Psoas muscle (tissue), 8 donors: ENCODE measurements around the gene NEK9. TPM values are rescaled to one million over a fixed set of nuclear protein-coding genes. Genes with fewer than 3 reads are reported as not detected.

Experiments
- ATAC-seq, 4 donors: fragments of 200-7000 bp; cut with Tn5 transposase; one replicate each; pipeline ENCODE4 v1.9.1; 2020; ENCODE audit warnings: moderate library complexity in 3 of 4, mild to moderate bottlenecking in 2 of 4
- DNase-seq, 2 donors: peaks; one replicate each; pipeline ENCODE4 v3.0.0-alpha.2; 2020
- H3K27ac ChIP-seq: fragments of 200-600 bp; one replicate; pipeline ENCODE4 v1.8.0; 2022
- H3K27me3 ChIP-seq, 3 donors: fragments of 200-600 bp in 1 of 3; one replicate each; pipeline versions ENCODE4 v1.6.1 to v1.8.0; 2013 to 2022; ENCODE audit warnings: low read length in 2 of 3, mild to moderate bottlenecking in 2 of 3, moderate library complexity in 1 of 3; ENCODE audit not compliant: insufficient read depth in 3 of 3
- H3K36me3 ChIP-seq, 2 donors: fragments of 200-600 bp in 1 of 2; one replicate each; pipeline versions ENCODE4 v1.6.1 to v1.8.0; 2013 to 2022; ENCODE audit warnings: low read depth in 1 of 2, mild to moderate bottlenecking in 1 of 2, moderate library complexity in 1 of 2; ENCODE audit not compliant: insufficient read depth in 1 of 2
- H3K4me1 ChIP-seq: fragments of 200-600 bp; one replicate; pipeline ENCODE4 v1.8.0; 2022
- H3K4me3 ChIP-seq: fragments of 200-600 bp; one replicate; pipeline ENCODE4 v1.8.0; 2022; ENCODE audit warnings: mild to moderate bottlenecking
- H3K9me3 ChIP-seq: fragments of 200-600 bp; one replicate; pipeline ENCODE4 v1.8.0; 2022
- CTCF ChIP-seq: fragments of 200-600 bp; IDR thresholded peaks from one replicate; pipeline ENCODE4 v1.8.0; 2022; ENCODE audit warnings: antibody characterized with exemption
- WGBS, 3 donors: extraction: QIAGEN DNeasy Blood & Tissue Kit; methylation state at CpG; one replicate each; pipeline versions ENCODE4 v1.1.6 to v1.1.7; 2013; 5-methylcytosine and 5-hydroxymethylcytosine counted together
- intact Hi-C, 2 donors: fragments of 100-400 bp; cut with DNase I; formaldehyde crosslinking; loops; one replicate each; pipeline versions ENCODE4 v1.11.0 to v1.14.2; 2022
- polyA plus RNA-seq, 3 donors: library from polyadenylated mRNA; stranded (reverse); fragments of 200-250 nt; gene quantifications; one replicate each; pipeline ENCODE4 v1.2.3, GENCODE V29; 2013
- total RNA-seq, 4 donors: library from RNA; stranded (reverse); fragmentation: NEBNext Ultra II Directional in 2 of 4; extraction: Animal tissue kit (Norgen Biotek cat#: 25700) in 2 of 4; gene quantifications; one replicate each; pipeline versions ENCODE4 v1.2.1 to v1.2.4, GENCODE V29; 2021 to 2023
- donor health status: healthy with polysubstance abuse.
- donor health status: DM: no; HTN: no; CAD: no; lungs with moderate emphysema.
- donor health status: Bipolar disorder and iron deficiency.
- donor health status: healthy.
- donor health status: DM: yes; HTN: yes; CAD: no.
- donor health status: DM: no; HTN: no; CAD: no.
- donor health status: DM: no; HTN: no; CAD: no.
- donor health status: DM: yes; HTN: yes; CAD: no.

Gene NEK9
- total and polyA plus RNA-seq, 7 donors: 17.9 to 116 (median 69.1) TPM

DNA sequence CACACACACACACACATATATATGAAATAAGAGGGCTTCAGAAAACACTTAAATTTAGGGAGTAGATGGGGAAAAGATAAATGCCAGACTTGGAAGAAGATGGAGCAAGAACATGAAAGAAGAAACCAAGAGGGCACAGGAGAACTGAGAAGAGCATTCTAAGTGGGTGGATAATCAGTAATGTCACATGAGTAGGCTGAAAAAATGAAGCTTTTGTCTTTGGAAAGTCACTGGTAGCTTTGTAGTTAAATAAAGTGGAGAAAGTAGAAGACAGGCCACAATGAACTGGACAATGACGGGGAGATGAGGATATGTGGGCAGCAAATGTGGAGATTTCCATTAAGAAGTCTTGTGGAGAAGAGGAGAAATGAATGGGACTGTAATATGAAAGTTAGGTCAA lies 59.6 kb downstream of the NEK9 start:
- H3K27me3 ChIP-seq: no peaks in the 10 kb centered on the region
- WGBS, 3 donors: 85 to 96% (median 86%) methylated on average over 1 of the region's 1 CpG
- TF ChIP-seq CTCF: no peak
- peak overlapping the region; percentile 93 for H3K27ac ChIP-seq
- no peak for DNase-seq
- H3K36me3 ChIP-seq: peaks cover 0 to 11% of the 10 kb centered on the region in 2 donors
- H3K9me3 ChIP-seq: no peaks in the 10 kb centered on the region
- ATAC-seq: no peak
- intact Hi-C loops: loop anchor here (2.0 to 10.0 kb wide), 2 partner anchors 62 to 68 kb away; partner anchors contain the start of gene EIF2B2 (in 1 of the 2)
- peak overlapping the region; percentile 74 for H3K4me3 ChIP-seq
- peaks cover 55% of the 10 kb centered on the region for H3K4me1 ChIP-seq

DNA sequence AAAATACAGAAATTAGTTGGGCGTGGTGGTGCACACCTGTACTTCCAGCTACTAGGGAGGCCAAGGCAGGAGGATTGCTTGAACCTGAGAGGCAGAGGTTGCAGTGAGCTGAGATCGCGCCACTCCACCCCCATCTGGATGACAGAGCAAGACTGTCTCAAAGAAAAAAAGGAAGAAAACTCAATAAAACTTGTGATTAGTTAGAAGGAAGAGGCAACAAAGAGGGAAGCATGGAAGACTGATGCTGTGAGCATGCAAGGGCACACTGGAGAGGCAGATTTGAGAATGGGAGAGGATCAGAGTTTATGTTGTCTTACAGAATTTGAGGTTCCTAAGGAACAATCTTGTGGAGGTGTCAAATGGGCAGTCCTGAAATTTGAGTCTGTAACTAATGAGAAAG lies 60.2 kb downstream of the NEK9 start:
- TF ChIP-seq CTCF: no peak
- no peak overlapping the region for H3K27ac ChIP-seq
- intact Hi-C loops: loop anchor here (2.0 to 10.0 kb wide), 2 partner anchors 62 to 68 kb away; partner anchors contain the start of gene EIF2B2 (in 1 of the 2)
- no peak for DNase-seq
- H3K4me3 ChIP-seq: peak overlapping the region; percentile 74
- H3K9me3 ChIP-seq: no peaks in the 10 kb centered on the region
- WGBS, 3 donors: 96 to 99% (median 98%) methylated on average over 3 of the region's 3 CpGs
- peaks cover 50% of the 10 kb centered on the region for H3K4me1 ChIP-seq
- no peak for ATAC-seq
- H3K27me3 ChIP-seq: no peaks in the 10 kb centered on the region
- peaks cover 0 to 11% of the 10 kb centered on the region in 2 donors for H3K36me3 ChIP-seq

GRCh38 chr14:75064205-75064567 lies 62.7 kb downstream of the NEK9 start:
- Histone ChIP-seq H3K4me3 (peak overlapping the region; percentile 84), H3K27me3 (no peaks in the 10 kb centered on the region), H3K4me1 (peaks cover 36% of the 10 kb centered on the region), H3K36me3 (peaks cover 0 to 22% of the 10 kb centered on the region in 2 donors), H3K27ac (peak overlapping the region; percentile 85), H3K9me3 (no peaks in the 10 kb centered on the region)
- 21 to 39% (median 35%) methylated on average over 8 of the region's 8 CpGs for WGBS, 3 donors
- intact Hi-C loops: loop anchor here in 1 of 2 donors (10.0 kb wide), 1 partner anchor 59 kb away; the partner anchor contains the start of gene EIF2B2
- DNase-seq (no peak), ATAC-seq (peak; percentile 58 to 73 (median 63))
- TF ChIP-seq CTCF: no peak

GRCh38 chr14:75063491-75064204 lies 63.2 kb downstream of the NEK9 start, which contains the start of gene ACYP1:
Gene ACYP1 (minus strand): TSS chr14:75064024. CDS start chr14:75063553, 471 bp downstream.
- H3K36me3 ChIP-seq: peaks cover 0 to 22% of the 10 kb centered on the region in 2 donors
- intact Hi-C loops: loop anchor here in 1 of 2 donors (10.0 kb wide), 1 partner anchor 59 kb away; the partner anchor contains the start of gene EIF2B2
- TF ChIP-seq CTCF: no peak
- H3K9me3 ChIP-seq: no peaks in the 10 kb centered on the region
- peak; percentile 93 to 96 for DNase-seq
- H3K27me3 ChIP-seq: no peaks in the 10 kb centered on the region
- WGBS, 3 donors: 1 to 2% (median 1%) methylated on average over 34 of the region's 34 CpGs
- peaks cover 36% of the 10 kb centered on the region for H3K4me1 ChIP-seq
- H3K4me3 ChIP-seq: peak within 1 kb of the TSS; percentile 84
- peak; percentile 94 to 96 (median 94) for ATAC-seq
- H3K27ac ChIP-seq: peak within 1 kb of the TSS; percentile 85
